ENCODE measurements around the gene KRTAP24-1.

Gene KRTAP24-1, protein sequence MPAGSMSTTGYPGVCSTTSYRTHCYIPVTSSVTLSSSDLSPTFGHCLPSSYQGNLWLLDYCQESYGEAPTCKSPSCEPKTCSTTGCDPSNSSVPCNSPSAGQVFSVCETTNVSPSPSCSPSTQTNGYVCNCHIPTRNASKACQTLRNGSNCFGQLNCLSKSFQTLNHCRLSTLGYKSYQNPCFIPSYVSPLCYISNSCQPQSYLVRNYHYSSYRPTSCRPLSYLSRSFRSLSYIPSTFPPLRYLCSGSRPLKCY

DNA sequence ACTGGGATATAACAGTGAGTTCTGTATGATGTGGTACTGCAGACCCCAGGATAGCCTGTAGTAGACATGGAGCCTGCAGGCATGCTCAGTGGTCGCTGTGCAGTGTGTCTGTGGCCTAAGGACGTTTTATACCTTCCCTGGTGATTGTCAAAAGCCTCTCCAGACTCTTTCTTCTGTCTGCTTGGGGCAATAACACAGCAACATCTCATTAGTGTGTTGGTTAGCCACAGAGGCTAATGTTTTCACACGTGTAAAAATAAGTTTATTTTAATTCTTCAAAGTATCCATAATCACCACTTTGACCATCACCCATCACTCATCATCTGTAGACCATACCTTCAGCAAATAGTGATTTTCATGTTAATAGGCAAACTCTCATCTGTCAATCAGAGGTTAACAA is at the start of gene KRTAP24-1:
TSS of gene KRTAP24-1 (minus strand) at position 101 of the 400 bp plus-strand sequence. CDS start at position 83, 18 bp downstream.
- DNase-seq (ENCODE audit: low read depth, low spot score) = no peak
- TF ChIP-seq, protein P1, sequence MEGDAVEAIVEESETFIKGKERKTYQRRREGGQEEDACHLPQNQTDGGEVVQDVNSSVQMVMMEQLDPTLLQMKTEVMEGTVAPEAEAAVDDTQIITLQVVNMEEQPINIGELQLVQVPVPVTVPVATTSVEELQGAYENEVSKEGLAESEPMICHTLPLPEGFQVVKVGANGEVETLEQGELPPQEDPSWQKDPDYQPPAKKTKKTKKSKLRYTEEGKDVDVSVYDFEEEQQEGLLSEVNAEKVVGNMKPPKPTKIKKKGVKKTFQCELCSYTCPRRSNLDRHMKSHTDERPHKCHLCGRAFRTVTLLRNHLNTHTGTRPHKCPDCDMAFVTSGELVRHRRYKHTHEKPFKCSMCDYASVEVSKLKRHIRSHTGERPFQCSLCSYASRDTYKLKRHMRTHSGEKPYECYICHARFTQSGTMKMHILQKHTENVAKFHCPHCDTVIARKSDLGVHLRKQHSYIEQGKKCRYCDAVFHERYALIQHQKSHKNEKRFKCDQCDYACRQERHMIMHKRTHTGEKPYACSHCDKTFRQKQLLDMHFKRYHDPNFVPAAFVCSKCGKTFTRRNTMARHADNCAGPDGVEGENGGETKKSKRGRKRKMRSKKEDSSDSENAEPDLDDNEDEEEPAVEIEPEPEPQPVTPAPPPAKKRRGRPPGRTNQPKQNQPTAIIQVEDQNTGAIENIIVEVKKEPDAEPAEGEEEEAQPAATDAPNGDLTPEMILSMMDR (IDR thresholded peaks at IDR 0.05; ENCODE audit: low read depth, low read length) = no peak
- in situ Hi-C loops (cut with HindIII; ENCODE audit: low sequenced_read_pairs) = no loop called here
- H3K4me3 ChIP-seq (ENCODE audit: low read depth, low read length) = no peak within 1 kb of the TSS

DNA sequence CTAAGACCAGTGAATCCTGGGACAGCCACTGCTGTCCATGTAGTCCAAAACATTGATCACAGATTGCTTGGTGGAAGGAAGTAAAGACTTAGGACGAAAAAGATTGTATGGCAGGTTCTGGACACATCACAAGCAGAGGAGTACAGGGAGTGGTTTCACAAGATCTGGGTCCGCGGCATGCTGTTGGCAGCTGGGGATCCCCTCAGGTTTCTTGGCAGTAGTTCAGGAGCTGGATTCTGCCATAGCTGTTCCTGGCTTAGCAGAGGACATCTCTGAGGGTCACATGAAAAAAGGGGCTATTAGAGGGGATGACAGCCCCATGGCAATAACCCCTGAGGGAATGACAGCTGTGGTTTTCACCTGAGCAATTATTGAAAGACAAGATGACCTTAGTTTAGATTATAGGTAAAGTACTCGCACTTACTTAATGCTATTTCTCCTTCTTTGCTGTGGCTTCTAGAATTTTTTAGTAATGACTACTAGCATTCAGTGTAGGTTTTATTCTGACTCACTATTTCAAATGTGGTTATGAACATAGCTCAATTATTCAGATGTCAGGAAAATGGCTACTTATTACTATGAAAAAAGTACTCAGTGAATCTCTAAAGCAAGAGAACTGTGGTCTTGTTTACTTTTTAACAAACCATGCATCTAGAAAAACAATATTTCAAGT is 46.6 kb upstream of the KRTAP24-1 start:
- no peak overlapping the region for H3K4me3 ChIP-seq (ENCODE audit: low read depth, low read length)
- peak; percentile 28 for DNase-seq (ENCODE audit: low read depth, low spot score)
- in situ Hi-C loops (cut with HindIII; ENCODE audit: low sequenced_read_pairs) = no loop called here
- TF ChIP-seq, protein P1 (IDR thresholded peaks at IDR 0.05; ENCODE audit: low read depth, low read length) = no peak

DNA sequence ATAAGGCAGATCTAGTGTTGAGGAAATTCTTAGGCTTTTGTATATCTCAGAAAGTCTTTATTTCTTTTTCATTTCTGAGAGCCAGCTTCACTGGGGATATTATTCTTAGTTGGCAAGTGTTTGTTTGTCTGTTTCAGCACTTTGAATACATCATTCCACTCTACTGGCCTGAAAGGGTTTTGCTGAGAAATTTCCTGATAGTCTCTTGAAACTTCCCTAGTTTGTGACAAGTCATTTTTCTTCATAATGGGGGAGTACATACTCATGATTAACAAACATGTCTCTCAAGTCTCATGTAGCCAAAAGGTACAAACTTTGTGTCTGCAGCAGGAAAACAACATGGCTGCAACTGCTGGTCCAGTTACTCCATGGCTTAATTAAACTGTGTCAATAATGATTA is 43.6 kb upstream of the KRTAP24-1 start:
- no peak overlapping the region for H3K4me3 ChIP-seq (ENCODE audit: low read depth, low read length)
- no peak for DNase-seq (ENCODE audit: low read depth, low spot score)
- in situ Hi-C loops (cut with HindIII; ENCODE audit: low sequenced_read_pairs) = no loop called here
- TF ChIP-seq, protein P1 (IDR thresholded peaks at IDR 0.05; ENCODE audit: low read depth, low read length) = no peak

DNA sequence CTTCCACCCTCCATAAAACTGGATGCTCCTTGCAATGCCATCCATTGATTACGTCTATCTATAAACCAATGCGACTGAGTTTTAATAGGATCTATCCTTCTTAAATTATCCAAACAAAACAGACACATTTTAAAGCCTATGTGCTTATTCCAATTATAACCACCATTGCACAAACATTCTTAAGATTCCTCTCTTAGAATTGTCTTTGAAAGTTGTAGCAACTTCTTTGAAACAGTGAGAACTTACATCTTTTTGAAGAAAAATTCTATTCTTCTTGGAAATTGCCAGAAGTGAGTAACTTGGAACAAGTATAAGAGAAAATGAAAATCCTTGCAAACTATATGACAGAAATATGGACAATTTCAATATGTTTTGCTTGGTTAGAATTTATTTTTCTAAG is 37.5 kb upstream of the KRTAP24-1 start, which contains the start of gene KRTAP26-1:
TSS of gene KRTAP26-1 (minus strand) at position 101 of the 400 bp plus-strand sequence. CDS start 280 bp downstream, outside the sequence.
- in situ Hi-C loops (cut with HindIII; ENCODE audit: low sequenced_read_pairs) = no loop called here
- TF ChIP-seq, protein P1 (IDR thresholded peaks at IDR 0.05; ENCODE audit: low read depth, low read length) = no peak
- H3K4me3 ChIP-seq (ENCODE audit: low read depth, low read length) = no peak within 1 kb of the TSS
- DNase-seq (ENCODE audit: low read depth, low spot score) = no peak

DNA sequence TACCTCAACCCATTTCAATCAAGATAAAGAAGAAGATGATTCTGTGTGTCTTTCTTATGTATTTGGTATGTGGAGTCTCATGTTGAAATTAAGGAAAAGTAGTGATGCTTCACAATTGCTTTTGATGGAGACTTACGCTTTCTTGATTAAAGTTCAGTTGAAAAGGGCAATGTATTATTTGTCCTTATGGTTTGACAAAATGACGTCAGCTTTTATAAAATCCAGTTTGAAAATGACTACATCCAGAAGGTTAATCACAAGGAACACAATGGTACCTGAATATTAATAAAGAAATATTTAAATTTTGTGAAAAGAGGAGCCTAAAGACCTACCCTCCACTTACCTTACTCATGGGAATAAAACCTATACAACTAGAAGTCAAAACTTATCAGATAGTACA is 33.0 kb upstream of the KRTAP24-1 start:
- no peak for DNase-seq (ENCODE audit: low read depth, low spot score)
- no peak overlapping the region for H3K4me3 ChIP-seq (ENCODE audit: low read depth, low read length)
- TF ChIP-seq, protein P1 (IDR thresholded peaks at IDR 0.05; ENCODE audit: low read depth, low read length) = no peak
- in situ Hi-C loops (cut with HindIII; ENCODE audit: low sequenced_read_pairs) = no loop called here

DNA sequence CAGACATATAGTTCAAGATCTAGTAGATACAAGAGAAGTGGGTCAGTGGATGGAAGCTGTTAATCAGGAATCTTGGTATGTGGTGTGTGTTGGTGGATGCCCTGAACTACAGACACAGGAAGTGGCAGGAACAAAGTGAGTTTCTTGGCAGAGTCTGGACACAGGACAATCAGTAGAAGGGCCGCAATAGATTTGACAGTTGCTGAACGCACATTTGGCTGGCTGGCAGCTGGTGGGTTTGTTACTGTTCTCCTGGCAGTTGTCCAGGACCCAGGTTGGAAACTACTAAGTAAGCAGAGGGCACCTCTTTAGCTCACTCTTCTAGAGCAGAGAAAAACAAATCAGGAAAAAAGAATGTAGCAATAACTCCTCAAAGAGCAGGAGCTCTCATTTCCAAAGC is 24.1 kb upstream of the KRTAP24-1 start:
- in situ Hi-C loops (cut with HindIII; ENCODE audit: low sequenced_read_pairs) = no loop called here
- DNase-seq (ENCODE audit: low read depth, low spot score) = no peak
- H3K4me3 ChIP-seq (ENCODE audit: low read depth, low read length) = no peak overlapping the region
- TF ChIP-seq, protein P1 (IDR thresholded peaks at IDR 0.05; ENCODE audit: low read depth, low read length) = no peak
